ENCODE measurements around the gene TLR7.

TLR7 gene

GRCh38 chrX:12922599-12922919, 55.7 kb downstream of the TLR7 start:
- no peak for TF ChIP-seq CTCF (IDR thresholded peaks at IDR 0.05; ENCODE audit: low read depth, low read length)
- H3K4me3 ChIP-seq (ENCODE audit: low read depth, low read length): no peak overlapping the region

- TF ChIP-seq CTCF (IDR thresholded peaks at IDR 0.05; ENCODE audit: low read depth, low read length): no peak
- no peak overlapping the region for H3K4me3 ChIP-seq (ENCODE audit: low read depth, low read length)
These were observed 62.8 kb downstream of the TLR7 start for GRCh38 chrX:12929701-12930100.

- no peak overlapping the region for H3K4me3 ChIP-seq (ENCODE audit: low read depth, low read length)
- no peak for TF ChIP-seq CTCF (IDR thresholded peaks at IDR 0.05; ENCODE audit: low read depth, low read length)
These were observed 63.3 kb downstream of the TLR7 start for GRCh38 chrX:12930150-12930549.

- TF ChIP-seq CTCF (IDR thresholded peaks at IDR 0.05; ENCODE audit: low read depth, low read length): no peak
These were observed 65.4 kb downstream of the TLR7 start for GRCh38 chrX:12932244-12932643.

GRCh38 chrX:12934850-12935249, 68.0 kb downstream of the TLR7 start:
- TF ChIP-seq CTCF (IDR thresholded peaks at IDR 0.05; ENCODE audit: low read depth, low read length): no peak
- H3K4me3 ChIP-seq (ENCODE audit: low read depth, low read length): no peak overlapping the region

More at GRCh38 chrX:12932244-12932643, 65.4 kb downstream of the TLR7 start:
- no peak overlapping the region for H3K4me3 ChIP-seq (ENCODE audit: low read depth, low read length)

- no peak for TF ChIP-seq CTCF (IDR thresholded peaks at IDR 0.05; ENCODE audit: low read depth, low read length)
- H3K4me3 ChIP-seq (ENCODE audit: low read depth, low read length): no peak overlapping the region
These were observed 70.1 kb downstream of the TLR7 start for GRCh38 chrX:12936947-12937346.
